NCI-H2029 treated with DMSO at 0.1 percent for 48 hours (cell line): Measurements from ENCODE around the gene TEX22.

Experiments
- DNase-seq: peaks from one replicate; lab custom pipeline; 2025; lab: John Stamatoyannopoulos, UW

Gene TEX22

GRCh38 chr14:105400016-105400415, 1.7 kb downstream of the TEX22 start:
- no peak for DNase-seq

- no peak for DNase-seq
Observed at GRCh38 chr14:105401699-105402098, 3.4 kb downstream of the TEX22 start.

GRCh38 chr14:105408592-105408991, 10.3 kb downstream of the TEX22 start:
- no peak for DNase-seq

GRCh38 chr14:105409364-105409763, 11.0 kb downstream of the TEX22 start:
- no peak for DNase-seq

GRCh38 chr14:105410642-105411016, 12.3 kb downstream of the TEX22 start:
- DNase-seq = no peak

- DNase-seq = no peak
Observed at GRCh38 chr14:105411017-105411941, 12.9 kb downstream of the TEX22 start.

- no peak for DNase-seq
Observed at GRCh38 chr14:105411985-105412770, 13.8 kb downstream of the TEX22 start.

- DNase-seq = no peak
Observed at GRCh38 chr14:105412771-105413543, 14.6 kb downstream of the TEX22 start.

- no peak for DNase-seq
Observed at GRCh38 chr14:105413544-105413886, 15.2 kb downstream of the TEX22 start.

- no peak for DNase-seq
Observed at GRCh38 chr14:105414456-105415371, 16.4 kb downstream of the TEX22 start.

GRCh38 chr14:105415481-105416428, 17.4 kb downstream of the TEX22 start:
- DNase-seq = no peak

GRCh38 chr14:105416671-105417070, 18.3 kb downstream of the TEX22 start:
- DNase-seq = no peak

- no peak for DNase-seq
Observed at GRCh38 chr14:105417690-105418121, 19.4 kb downstream of the TEX22 start.

GRCh38 chr14:105418269-105419194, 20.2 kb downstream of the TEX22 start:
- no peak for DNase-seq

GRCh38 chr14:105419195-105420091, 21.1 kb downstream of the TEX22 start, which contains the start of gene MTA1:
TSS of gene MTA1 (plus strand) at chr14:105419827. CDS start at chr14:105420036, 209 bp downstream.
- DNase-seq = no peak

GRCh38 chr14:105420101-105420973, 22.0 kb downstream of the TEX22 start:
- no peak for DNase-seq
